GM21367 (cell line): ENCODE results near the gene SMYD5.
"Not testable (repeated sequence)": the region's sequence is repeated elsewhere in the genome, so short reads cannot be mapped to it uniquely, and the experiment has no call there.

Experiments
- ATAC-seq: cut with Tn5 transposase; IDR thresholded peaks from one replicate; pipeline ENCODE4 v1.9.1; 2021; ENCODE audit not compliant: unreplicated experiment

The SMYD5 gene

GRCh38 chr2:73214120-73215035 is at the start of gene SMYD5:
SMYD5 (plus strand) TSS chr2:73214245; CDS start chr2:73214267, 22 bp downstream.
- ATAC-seq: peak; percentile 88

GRCh38 chr2:73165978-73166377 is 48.1 kb upstream of the SMYD5 start:
- not testable (repeated sequence) for ATAC-seq

- ATAC-seq: not testable (repeated sequence)
Measured at GRCh38 chr2:73166813-73167212, 47.2 kb upstream of the SMYD5 start.

GRCh38 chr2:73168348-73168747 is 45.7 kb upstream of the SMYD5 start:
- ATAC-seq: not testable (repeated sequence)

GRCh38 chr2:73170341-73170740 is 43.7 kb upstream of the SMYD5 start:
- not testable (repeated sequence) for ATAC-seq

- ATAC-seq: no peak
Measured at GRCh38 chr2:73172963-73173362, 41.1 kb upstream of the SMYD5 start.

GRCh38 chr2:73173781-73174180 is 40.3 kb upstream of the SMYD5 start:
- ATAC-seq: no peak

GRCh38 chr2:73174244-73174643 is 39.8 kb upstream of the SMYD5 start:
- ATAC-seq: no peak

- ATAC-seq: no peak
Measured at GRCh38 chr2:73174941-73175662, 38.9 kb upstream of the SMYD5 start.

- peak; percentile 41 for ATAC-seq
Measured at GRCh38 chr2:73175663-73176204, 38.3 kb upstream of the SMYD5 start.

- no peak for ATAC-seq
Measured at GRCh38 chr2:73176205-73176880, 37.7 kb upstream of the SMYD5 start.

- ATAC-seq: peak; percentile 85
Measured at GRCh38 chr2:73176881-73177644, 37.0 kb upstream of the SMYD5 start.

- peak; percentile 5 for ATAC-seq
Measured at GRCh38 chr2:73177645-73178255, 36.3 kb upstream of the SMYD5 start.

GRCh38 chr2:73185965-73186364 is 28.1 kb upstream of the SMYD5 start:
- no peak for ATAC-seq

- no peak for ATAC-seq
Measured at GRCh38 chr2:73187549-73187948, 26.5 kb upstream of the SMYD5 start.

GRCh38 chr2:73197579-73197978 is 16.5 kb upstream of the SMYD5 start:
- no peak for ATAC-seq

GRCh38 chr2:73200281-73200680 is 13.8 kb upstream of the SMYD5 start:
- ATAC-seq: not testable (repeated sequence)

- no peak for ATAC-seq
Measured at GRCh38 chr2:73202156-73203054, 11.6 kb upstream of the SMYD5 start, which contains the start of gene NOTO. NOTO (plus strand) TSS chr2:73202574; CDS start chr2:73202667, 93 bp downstream.
